ENCODE results near the gene BMS1. TPM values are rescaled to one million over a fixed set of nuclear protein-coding genes. Genes with fewer than 3 reads are reported as not detected.
"Not testable (repeated sequence)": the region's sequence is repeated elsewhere in the genome, so short reads cannot be mapped to it uniquely, and the experiment has no call there.

BMS1 gene
- total RNA-seq, 1 experiment from 2014 or later, result 32.3 TPM

DNA sequence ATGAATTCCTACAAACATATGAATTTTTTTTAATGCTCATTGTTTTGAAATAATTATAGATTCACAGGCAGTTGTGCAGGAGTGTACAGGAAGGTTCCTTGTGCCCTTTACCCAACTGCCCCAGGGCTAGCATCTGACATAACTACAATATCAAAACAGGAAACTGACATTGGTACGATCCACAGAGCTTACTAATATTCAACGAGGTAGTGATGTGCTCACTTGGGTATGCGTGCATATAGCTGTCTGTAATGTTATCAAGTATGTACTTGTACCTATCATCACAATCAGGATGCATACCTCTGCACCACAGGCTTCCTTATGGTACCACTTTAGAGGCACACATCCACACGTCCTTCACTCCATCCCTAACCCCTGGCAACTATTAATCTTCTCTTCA lies 68.3 kb downstream of the BMS1 start:
- Histone ChIP-seq H3K4me3 (ENCODE audit: low read depth in 2 of 2, low read length in 2 of 2) (no peak overlapping the region), H3K4me1 (ENCODE audit: control insufficient read depth, insufficient read depth, low read length) (no peaks in the 10 kb centered on the region), H3K36me3 (ENCODE audit: control insufficient read depth, insufficient read depth, low read length) (no peaks in the 10 kb centered on the region), H3K27ac (ENCODE audit: low read length) (no peak overlapping the region), H3K9me3 (ENCODE audit: control insufficient read depth, insufficient read depth, low read depth, low read length) (no peaks in the 10 kb centered on the region), H3K27me3 (ENCODE audit: control insufficient read depth, insufficient read depth, low read length) (peaks cover 19% of the 10 kb centered on the region)
- ChIA-PET CTCF (no interaction called here), POLR2A (no interaction called here)
- DNase-seq (ENCODE audit: low read depth, low spot score) (no peak), ATAC-seq (no peak)
- no peak for TF ChIP-seq POLR2AphosphoS5 (IDR thresholded peaks at IDR 0.05; ENCODE audit: low read depth, low read length)
- TF ChIP-seq TCF7L2 (IDR thresholded peaks at IDR 0.05; ENCODE audit: low read depth, low read length), result no peak
- TF ChIP-seq, protein P1, sequence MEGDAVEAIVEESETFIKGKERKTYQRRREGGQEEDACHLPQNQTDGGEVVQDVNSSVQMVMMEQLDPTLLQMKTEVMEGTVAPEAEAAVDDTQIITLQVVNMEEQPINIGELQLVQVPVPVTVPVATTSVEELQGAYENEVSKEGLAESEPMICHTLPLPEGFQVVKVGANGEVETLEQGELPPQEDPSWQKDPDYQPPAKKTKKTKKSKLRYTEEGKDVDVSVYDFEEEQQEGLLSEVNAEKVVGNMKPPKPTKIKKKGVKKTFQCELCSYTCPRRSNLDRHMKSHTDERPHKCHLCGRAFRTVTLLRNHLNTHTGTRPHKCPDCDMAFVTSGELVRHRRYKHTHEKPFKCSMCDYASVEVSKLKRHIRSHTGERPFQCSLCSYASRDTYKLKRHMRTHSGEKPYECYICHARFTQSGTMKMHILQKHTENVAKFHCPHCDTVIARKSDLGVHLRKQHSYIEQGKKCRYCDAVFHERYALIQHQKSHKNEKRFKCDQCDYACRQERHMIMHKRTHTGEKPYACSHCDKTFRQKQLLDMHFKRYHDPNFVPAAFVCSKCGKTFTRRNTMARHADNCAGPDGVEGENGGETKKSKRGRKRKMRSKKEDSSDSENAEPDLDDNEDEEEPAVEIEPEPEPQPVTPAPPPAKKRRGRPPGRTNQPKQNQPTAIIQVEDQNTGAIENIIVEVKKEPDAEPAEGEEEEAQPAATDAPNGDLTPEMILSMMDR (IDR thresholded peaks at IDR 0.05), result no peak
- TF ChIP-seq, protein P2, sequence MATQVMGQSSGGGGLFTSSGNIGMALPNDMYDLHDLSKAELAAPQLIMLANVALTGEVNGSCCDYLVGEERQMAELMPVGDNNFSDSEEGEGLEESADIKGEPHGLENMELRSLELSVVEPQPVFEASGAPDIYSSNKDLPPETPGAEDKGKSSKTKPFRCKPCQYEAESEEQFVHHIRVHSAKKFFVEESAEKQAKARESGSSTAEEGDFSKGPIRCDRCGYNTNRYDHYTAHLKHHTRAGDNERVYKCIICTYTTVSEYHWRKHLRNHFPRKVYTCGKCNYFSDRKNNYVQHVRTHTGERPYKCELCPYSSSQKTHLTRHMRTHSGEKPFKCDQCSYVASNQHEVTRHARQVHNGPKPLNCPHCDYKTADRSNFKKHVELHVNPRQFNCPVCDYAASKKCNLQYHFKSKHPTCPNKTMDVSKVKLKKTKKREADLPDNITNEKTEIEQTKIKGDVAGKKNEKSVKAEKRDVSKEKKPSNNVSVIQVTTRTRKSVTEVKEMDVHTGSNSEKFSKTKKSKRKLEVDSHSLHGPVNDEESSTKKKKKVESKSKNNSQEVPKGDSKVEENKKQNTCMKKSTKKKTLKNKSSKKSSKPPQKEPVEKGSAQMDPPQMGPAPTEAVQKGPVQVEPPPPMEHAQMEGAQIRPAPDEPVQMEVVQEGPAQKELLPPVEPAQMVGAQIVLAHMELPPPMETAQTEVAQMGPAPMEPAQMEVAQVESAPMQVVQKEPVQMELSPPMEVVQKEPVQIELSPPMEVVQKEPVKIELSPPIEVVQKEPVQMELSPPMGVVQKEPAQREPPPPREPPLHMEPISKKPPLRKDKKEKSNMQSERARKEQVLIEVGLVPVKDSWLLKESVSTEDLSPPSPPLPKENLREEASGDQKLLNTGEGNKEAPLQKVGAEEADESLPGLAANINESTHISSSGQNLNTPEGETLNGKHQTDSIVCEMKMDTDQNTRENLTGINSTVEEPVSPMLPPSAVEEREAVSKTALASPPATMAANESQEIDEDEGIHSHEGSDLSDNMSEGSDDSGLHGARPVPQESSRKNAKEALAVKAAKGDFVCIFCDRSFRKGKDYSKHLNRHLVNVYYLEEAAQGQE (IDR thresholded peaks at IDR 0.05; ENCODE audit: insufficient read depth in 1 of 2, low read depth in 2 of 2, low read length in 1 of 2), result no peak
- TF ChIP-seq SIN3A (IDR thresholded peaks at IDR 0.05; ENCODE audit: borderline replicate concordance, insufficient read depth, low read depth, low read length), result no peak
- in situ Hi-C loops (cut with HindIII; ENCODE audit: low pct_unique_long_range_greater_than_20kb, low sequenced_read_pairs) (no loop called here), intact Hi-C loops (cut with micrococcal nuclease; ENCODE audit: unreplicated experiment) (no loop called here)
- no TSS peak for BruUV-seq (replicated peaks)

DNA sequence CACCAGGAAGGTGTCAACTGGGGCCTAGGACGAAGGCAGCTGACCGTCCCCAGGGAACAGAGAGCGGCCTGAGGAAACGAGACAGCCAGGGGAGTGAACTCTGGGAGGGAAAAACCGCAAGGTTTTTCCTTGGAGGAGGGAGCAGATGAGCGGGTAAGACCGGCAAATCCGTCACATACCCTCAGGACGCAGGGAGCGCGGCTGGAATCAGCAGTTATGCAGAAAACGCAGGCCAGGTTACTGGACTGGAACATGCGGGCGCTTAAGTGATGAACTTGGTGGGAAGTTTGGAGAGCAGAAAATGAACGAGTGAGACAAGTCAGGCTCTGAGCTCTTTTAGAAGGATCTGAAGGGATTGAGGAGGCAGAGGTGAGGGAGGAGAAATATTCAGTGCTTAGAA lies 76.7 kb downstream of the BMS1 start:
- Histone ChIP-seq H3K4me3 (ENCODE audit: low read depth in 2 of 2, low read length in 2 of 2) (no peak overlapping the region), H3K9me3 (ENCODE audit: control insufficient read depth, insufficient read depth, low read depth, low read length) (no peaks in the 10 kb centered on the region), H3K36me3 (ENCODE audit: control insufficient read depth, insufficient read depth, low read length) (no peaks in the 10 kb centered on the region), H3K27ac (ENCODE audit: low read length) (no peak overlapping the region), H3K27me3 (ENCODE audit: control insufficient read depth, insufficient read depth, low read length) (peaks cover 2% of the 10 kb centered on the region; the same call in 1 of the 2 replicates), H3K4me1 (ENCODE audit: control insufficient read depth, insufficient read depth, low read length) (no peaks in the 10 kb centered on the region)
- ChIA-PET POLR2A (no interaction called here), CTCF (no interaction called here)
- ATAC-seq (no peak), DNase-seq (ENCODE audit: low read depth, low spot score) (no peak)
- in situ Hi-C loops (cut with HindIII; ENCODE audit: low pct_unique_long_range_greater_than_20kb, low sequenced_read_pairs) (no loop called here), intact Hi-C loops (cut with micrococcal nuclease; ENCODE audit: unreplicated experiment) (no loop called here)
- no TSS peak for BruUV-seq (replicated peaks)
- TF ChIP-seq, protein P2 (IDR thresholded peaks at IDR 0.05; ENCODE audit: insufficient read depth in 1 of 2, low read depth in 2 of 2, low read length in 1 of 2), result no peak
- TF ChIP-seq TCF7L2 (IDR thresholded peaks at IDR 0.05; ENCODE audit: low read depth, low read length) (no peak), SIN3A (IDR thresholded peaks at IDR 0.05; ENCODE audit: borderline replicate concordance, insufficient read depth, low read depth, low read length) (no peak), POLR2AphosphoS5 (IDR thresholded peaks at IDR 0.05; ENCODE audit: low read depth, low read length) (no peak)
- TF ChIP-seq, protein P1 (IDR thresholded peaks at IDR 0.05), result no peak

DNA sequence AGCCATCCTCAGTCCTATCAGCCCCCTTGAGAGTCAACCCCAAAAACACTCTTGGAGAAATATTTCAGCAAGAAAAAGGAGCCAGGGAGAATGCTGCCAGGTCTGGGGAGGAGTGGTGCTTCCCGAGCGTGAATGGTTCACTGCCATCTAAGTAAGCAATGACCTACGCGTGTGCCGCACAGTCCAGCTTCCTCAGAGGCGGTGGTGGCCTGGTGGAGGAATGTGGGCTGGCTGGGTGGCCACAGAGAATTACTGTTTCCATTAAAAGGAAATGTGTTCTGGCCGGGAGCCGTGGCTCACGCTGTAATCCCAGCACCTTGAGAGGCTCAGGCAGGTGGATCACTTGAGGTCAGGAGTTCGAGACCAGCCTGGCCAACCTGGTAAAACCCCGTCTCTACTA lies 77.4 kb downstream of the BMS1 start:
- H3K27ac ChIP-seq (ENCODE audit: low read length); POLR2A ChIA-PET; H3K36me3 ChIP-seq (ENCODE audit: control insufficient read depth, insufficient read depth, low read length); in situ Hi-C loops (cut with HindIII; ENCODE audit: low pct_unique_long_range_greater_than_20kb, low sequenced_read_pairs); DNase-seq (ENCODE audit: low read depth, low spot score); H3K9me3 ChIP-seq (ENCODE audit: control insufficient read depth, insufficient read depth, low read depth, low read length); H3K4me1 ChIP-seq (ENCODE audit: control insufficient read depth, insufficient read depth, low read length); H3K4me3 ChIP-seq (ENCODE audit: low read depth in 2 of 2, low read length in 2 of 2); BruUV-seq (replicated peaks); ATAC-seq; H3K27me3 ChIP-seq (ENCODE audit: control insufficient read depth, insufficient read depth, low read length): not testable (repeated sequence)
- intact Hi-C loops (cut with micrococcal nuclease; ENCODE audit: unreplicated experiment), result loop anchor here (10.0 kb wide), 1 partner anchor 125 kb away; no protein-coding TSS in a partner anchor
- CTCF ChIA-PET, result interaction anchor here (0.7 kb wide), 1 partner anchor 234 kb away, joined by 3 read pairs; no protein-coding TSS in a partner anchor

DNA sequence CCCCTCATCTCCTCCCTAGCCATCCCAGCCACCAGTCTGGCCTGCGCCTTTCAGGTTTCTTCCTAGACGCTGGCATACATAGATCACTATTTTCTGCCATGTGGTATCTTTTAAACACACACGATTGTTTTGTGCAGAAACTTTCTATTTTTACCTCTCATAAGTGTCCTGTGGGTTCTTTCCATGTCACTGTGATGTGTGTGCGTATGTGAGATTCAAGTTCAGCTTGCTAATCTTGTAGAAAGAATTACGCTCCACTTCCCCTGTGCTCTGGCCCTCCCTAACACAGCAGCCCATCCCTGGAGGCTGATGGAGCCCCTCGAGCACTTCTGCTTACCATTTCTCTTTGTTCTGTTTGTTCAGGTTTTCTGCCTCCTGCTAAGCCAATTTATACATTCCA lies 80.2 kb downstream of the BMS1 start:
- in situ Hi-C loops (cut with HindIII; ENCODE audit: low pct_unique_long_range_greater_than_20kb, low sequenced_read_pairs); H3K4me1 ChIP-seq (ENCODE audit: control insufficient read depth, insufficient read depth, low read length); DNase-seq (ENCODE audit: low read depth, low spot score); BruUV-seq (replicated peaks); H3K27me3 ChIP-seq (ENCODE audit: control insufficient read depth, insufficient read depth, low read length); H3K27ac ChIP-seq (ENCODE audit: low read length); H3K4me3 ChIP-seq (ENCODE audit: low read depth in 2 of 2, low read length in 2 of 2); H3K36me3 ChIP-seq (ENCODE audit: control insufficient read depth, insufficient read depth, low read length); POLR2A ChIA-PET; H3K9me3 ChIP-seq (ENCODE audit: control insufficient read depth, insufficient read depth, low read depth, low read length); ATAC-seq; CTCF ChIA-PET: not testable (repeated sequence)
- intact Hi-C loops (cut with micrococcal nuclease; ENCODE audit: unreplicated experiment), result loop anchor here (10.0 kb wide), 1 partner anchor 122 kb away; no protein-coding TSS in a partner anchor
